Cardiac muscle cell (in vitro differentiated cells and primary cell): ENCODE data around the gene TRIP4. TPM values are rescaled to one million over a fixed set of nuclear protein-coding genes. Genes with fewer than 3 reads are reported as not detected.
"Not testable (repeated sequence)": the region's sequence is repeated elsewhere in the genome, so short reads cannot be mapped to it uniquely, and the experiment has no call there.

ENCODE experiments used
- DNase-seq, 2 donors: peaks; one replicate each; pipeline versions ENCODE4 v3.0.0 to v3.0.0-alpha.2; 2010 to 2017; ENCODE audit warnings: low read depth in 1 of 2, low spot score in 1 of 2
- H3K27ac ChIP-seq: fragments of 200-600 bp; sonication (generic); 2 replicates; pipeline ENCODE4 v1.5.1; 2016
- H3K27me3 ChIP-seq: fragments of 200-600 bp; sonication (generic); 2 replicates; pipeline ENCODE4 v1.6.0; 2016; ENCODE audit warnings: control low read depth
- H3K36me3 ChIP-seq: fragments of 200-600 bp; sonication (generic); 2 replicates; pipeline ENCODE4 v1.5.1; 2016; ENCODE audit warnings: control low read depth
- H3K4me1 ChIP-seq: fragments of 200-600 bp; sonication (generic); 2 replicates; pipeline ENCODE4 v1.8.1; 2017; ENCODE audit warnings: low read depth, mild to moderate bottlenecking, mixed run types
- H3K4me3 ChIP-seq: fragments of 200-600 bp; sonication (generic); 2 replicates; pipeline ENCODE4 v1.5.1; 2016; ENCODE audit warnings: mild to moderate bottlenecking
- H3K9me3 ChIP-seq: fragments of 200-600 bp; sonication (generic); 2 replicates; pipeline ENCODE4 v1.5.1; 2017; ENCODE audit warnings: low read depth, mild to moderate bottlenecking, control low read depth
- polyA plus RNA-seq: library from polyadenylated mRNA; unstranded; fragments of >200 nt; fragmentation: Nextera tagmentation; extraction: Ambion mirVana; gene quantifications from 2 replicates; pipeline ENCODE4 v1.2.1, GENCODE V29; 2016
- total RNA-seq: library from RNA; depleted of rRNA; stranded (reverse); fragments of >200 nt; gene quantifications from 2 replicates; pipeline ENCODE4 v1.2.3, GENCODE V29; 2016
- TF ChIP-seq, protein P1 (sequence below): IDR thresholded peaks from 2 replicates; pipeline ENCODE4 v1.5.1; 2012; ENCODE audit warnings: low read depth, mild to moderate bottlenecking, low read length

TRIP4 gene
- total and polyA plus RNA-seq, 2 experiments from 2014 or later = 14.3 to 35.3 TPM

DNA sequence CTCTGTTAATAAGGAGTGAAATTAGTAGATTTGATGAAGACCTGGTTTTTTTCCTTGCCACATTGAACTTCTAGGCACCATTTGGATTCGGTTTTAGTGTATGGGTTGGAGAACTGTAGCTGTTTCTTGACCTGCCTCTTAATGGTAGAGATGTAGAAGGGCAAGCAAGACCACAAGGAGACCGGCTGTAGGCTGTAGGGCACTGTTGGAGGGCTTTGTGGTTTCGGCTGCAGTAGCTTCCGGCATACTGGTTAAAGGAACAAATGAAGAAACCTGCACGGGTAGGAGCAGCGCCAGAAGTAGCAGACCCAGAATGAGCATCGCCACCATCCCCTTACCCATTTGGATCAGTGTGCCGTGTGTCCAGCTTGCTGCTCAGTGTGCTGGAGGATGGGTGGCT lies 14.3 kb upstream of the TRIP4 start:
- DNase-seq = no peak
- H3K4me1 ChIP-seq = no peaks in the 10 kb centered on the region
- TF ChIP-seq, protein P1, sequence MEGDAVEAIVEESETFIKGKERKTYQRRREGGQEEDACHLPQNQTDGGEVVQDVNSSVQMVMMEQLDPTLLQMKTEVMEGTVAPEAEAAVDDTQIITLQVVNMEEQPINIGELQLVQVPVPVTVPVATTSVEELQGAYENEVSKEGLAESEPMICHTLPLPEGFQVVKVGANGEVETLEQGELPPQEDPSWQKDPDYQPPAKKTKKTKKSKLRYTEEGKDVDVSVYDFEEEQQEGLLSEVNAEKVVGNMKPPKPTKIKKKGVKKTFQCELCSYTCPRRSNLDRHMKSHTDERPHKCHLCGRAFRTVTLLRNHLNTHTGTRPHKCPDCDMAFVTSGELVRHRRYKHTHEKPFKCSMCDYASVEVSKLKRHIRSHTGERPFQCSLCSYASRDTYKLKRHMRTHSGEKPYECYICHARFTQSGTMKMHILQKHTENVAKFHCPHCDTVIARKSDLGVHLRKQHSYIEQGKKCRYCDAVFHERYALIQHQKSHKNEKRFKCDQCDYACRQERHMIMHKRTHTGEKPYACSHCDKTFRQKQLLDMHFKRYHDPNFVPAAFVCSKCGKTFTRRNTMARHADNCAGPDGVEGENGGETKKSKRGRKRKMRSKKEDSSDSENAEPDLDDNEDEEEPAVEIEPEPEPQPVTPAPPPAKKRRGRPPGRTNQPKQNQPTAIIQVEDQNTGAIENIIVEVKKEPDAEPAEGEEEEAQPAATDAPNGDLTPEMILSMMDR = no peak

DNA sequence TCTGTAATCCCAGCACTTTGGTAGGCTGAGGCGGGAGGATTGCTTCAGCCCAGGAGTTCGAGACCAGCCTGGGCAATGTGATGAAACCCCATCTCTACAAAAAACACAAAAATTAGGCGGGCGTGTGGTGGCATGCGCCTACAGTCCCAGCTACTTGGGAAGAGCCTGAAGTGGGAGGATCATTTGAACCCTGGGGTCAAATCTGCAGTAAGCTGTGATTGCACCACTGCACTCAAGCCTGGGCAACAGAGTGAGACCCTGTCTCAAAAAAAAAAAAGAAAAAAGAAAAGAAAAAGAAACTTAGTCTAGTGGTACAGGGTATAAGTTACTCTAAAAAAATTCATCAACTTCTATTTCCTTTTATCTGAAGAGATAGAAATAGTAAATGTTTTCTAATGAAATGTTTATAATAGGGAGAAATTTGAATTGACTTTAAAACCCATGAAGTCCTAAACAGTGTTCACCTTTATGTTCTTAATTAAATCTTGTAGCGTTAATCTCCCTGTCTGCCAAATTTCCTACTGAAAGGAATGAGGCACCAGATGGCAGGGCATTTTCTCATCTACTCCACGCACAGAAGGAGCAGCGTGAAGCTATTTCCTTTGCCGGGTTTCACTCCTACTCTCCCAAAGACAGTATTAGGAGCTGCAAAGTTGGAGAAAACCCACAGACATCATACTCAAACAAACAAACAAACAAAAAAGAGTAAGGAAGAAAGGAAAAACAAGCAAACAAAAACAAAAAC lies 8.2 kb upstream of the TRIP4 start:
- H3K4me3 ChIP-seq = no peak overlapping the region
- no peak overlapping the region for H3K27ac ChIP-seq
- no peaks in the 10 kb centered on the region for H3K36me3 ChIP-seq
- TF ChIP-seq, protein P1 = no peak
- no peaks in the 10 kb centered on the region for H3K9me3 ChIP-seq
- peaks cover 3% of the 10 kb centered on the region for H3K4me1 ChIP-seq
- no peak for DNase-seq
- H3K27me3 ChIP-seq = no peaks in the 10 kb centered on the region

More for the DNA sequence above, 14.3 kb upstream of the TRIP4 start:
- Histone ChIP-seq H3K9me3 (no peaks in the 10 kb centered on the region), H3K36me3 (no peaks in the 10 kb centered on the region), H3K4me3 (no peak overlapping the region), H3K27me3 (no peaks in the 10 kb centered on the region), H3K27ac (no peak overlapping the region)

DNA sequence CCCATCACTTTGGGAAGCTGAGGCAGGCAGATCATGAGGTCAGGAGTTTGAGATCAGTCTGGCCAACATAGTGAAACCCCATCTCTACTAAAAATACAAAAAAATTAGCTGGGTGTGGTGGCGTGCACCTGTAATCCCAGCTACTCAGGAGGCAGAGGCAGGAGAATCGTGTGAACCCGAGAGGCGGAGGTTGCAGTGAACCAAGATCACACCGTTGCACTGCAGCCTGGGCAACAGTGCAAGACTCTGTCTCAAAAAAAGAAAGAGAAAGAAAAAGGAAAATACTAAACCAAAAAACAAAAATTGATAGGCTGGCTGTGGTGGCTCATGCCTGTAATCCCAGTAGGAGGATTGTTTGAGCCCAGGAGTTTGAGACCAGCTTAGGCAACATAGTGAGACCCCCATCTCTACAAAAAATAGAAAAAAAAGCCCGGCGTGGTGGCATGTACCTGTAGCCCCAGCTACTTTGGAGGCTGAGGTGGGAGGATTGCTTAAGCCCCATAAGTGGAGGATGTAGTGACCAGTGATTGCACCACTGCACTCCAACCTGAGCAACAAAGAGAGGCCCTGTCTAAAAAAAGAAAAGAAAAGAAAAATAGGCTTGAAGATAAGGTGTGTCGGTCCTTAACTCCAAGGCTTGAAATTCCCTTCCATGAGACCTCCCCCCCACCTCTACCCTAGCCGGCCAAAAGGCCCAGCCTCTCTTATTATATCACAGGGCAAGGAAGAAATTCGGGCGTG lies 7.3 kb upstream of the TRIP4 start:
- not testable (repeated sequence) for H3K4me1 ChIP-seq, H3K27me3 ChIP-seq, DNase-seq, H3K27ac ChIP-seq, H3K36me3 ChIP-seq, H3K9me3 ChIP-seq
- peak overlapping the region; percentile 60 for H3K4me3 ChIP-seq

DNA sequence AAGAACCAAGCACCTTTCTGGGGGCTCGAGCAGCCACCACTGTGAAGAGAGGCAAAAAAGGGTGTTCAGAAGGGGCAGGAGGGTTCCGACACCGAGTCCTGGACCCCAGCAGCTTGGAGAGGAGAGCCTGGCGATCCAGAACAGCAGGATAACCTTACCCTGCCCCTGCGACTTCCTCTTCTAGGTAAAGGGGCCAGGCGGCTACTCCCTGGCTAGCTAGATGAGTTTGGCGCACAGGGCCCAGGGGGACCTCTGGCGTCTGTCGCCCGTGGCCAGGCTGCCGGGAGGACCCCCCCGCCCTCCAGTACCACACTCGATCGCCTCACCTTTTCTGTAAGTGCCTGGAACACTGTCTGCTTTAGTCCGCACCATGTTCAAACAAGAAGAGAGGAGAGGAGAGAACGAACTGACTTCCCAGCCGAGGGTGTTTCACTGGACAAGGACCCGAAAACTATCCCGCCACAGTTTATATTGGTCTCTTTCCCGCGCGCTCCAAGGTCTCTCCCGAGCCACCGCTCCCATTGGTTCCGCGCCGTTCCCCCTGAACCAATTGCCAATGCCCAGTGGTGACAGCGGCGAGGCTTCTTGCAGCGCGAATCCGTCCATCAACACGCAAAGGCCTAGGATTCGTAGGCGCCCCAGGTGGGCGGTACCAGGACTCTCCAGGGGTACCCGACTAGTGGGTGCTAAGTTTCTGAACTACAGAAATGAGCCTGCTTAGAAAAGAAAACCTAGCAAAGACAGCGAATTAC lies 6.5 kb upstream of the TRIP4 start, which contains the start of gene PCLAF:
PCLAF (minus strand) TSS at position 442 of the 752 bp plus-strand sequence; CDS start at position 372, 70 bp downstream.
- TF ChIP-seq, protein P1 = no peak
- Histone ChIP-seq H3K27me3 (no peaks in the 10 kb centered on the region), H3K4me1 (peaks cover 3% of the 10 kb centered on the region), H3K36me3 (no peaks in the 10 kb centered on the region), H3K9me3 (no peaks in the 10 kb centered on the region), H3K27ac (no peak within 1 kb of the TSS), H3K4me3 (peak within 1 kb of the TSS; percentile 60)
- peak; percentile 97 to 98 for DNase-seq

DNA sequence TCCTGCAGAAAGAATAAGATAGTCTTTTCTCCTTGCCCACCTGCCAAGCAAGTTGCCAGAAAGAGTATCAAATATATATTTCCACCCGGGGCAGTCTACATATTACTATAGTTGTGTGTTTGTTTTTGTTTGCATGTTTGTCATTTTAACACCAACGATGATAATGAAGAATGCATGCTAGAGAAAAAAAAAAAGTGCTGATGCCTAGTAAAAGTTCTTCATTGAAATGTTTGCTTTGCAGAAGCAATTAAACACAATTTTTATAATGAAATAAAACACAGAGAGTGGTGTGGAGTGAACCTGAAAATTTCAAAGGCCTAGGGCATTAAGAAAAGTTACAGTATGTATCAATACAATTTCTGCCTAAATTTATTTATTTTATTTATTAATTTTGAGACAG lies 3.9 kb upstream of the TRIP4 start:
- H3K27me3 ChIP-seq = no peaks in the 10 kb centered on the region
- H3K4me3 ChIP-seq = no peak overlapping the region
- H3K27ac ChIP-seq = no peak overlapping the region
- TF ChIP-seq, protein P1 = no peak
- no peak for DNase-seq
- H3K36me3 ChIP-seq = no peaks in the 10 kb centered on the region
- H3K4me1 ChIP-seq = peaks cover 3% of the 10 kb centered on the region
- H3K9me3 ChIP-seq = no peaks in the 10 kb centered on the region
